ENCODE results near the gene GSTM4. TPM values are rescaled to one million over a fixed set of nuclear protein-coding genes. Genes with fewer than 3 reads are reported as not detected.
"Not testable (repeated sequence)": the region's sequence is repeated elsewhere in the genome, so short reads cannot be mapped to it uniquely, and the experiment has no call there.

Gene GSTM4
- total RNA-seq, 2 donors from 2014 or later: 17.0 to 18.0 TPM

GRCh38 chr1:109657395-109657794, 1.5 kb downstream of the GSTM4 start:
- DNase-seq (no peak), ATAC-seq (no peak)
- peak overlapping the region; percentile 52 for H3K4me3 Mint-ChIP-seq
- H3K4me1 Mint-ChIP-seq: peaks cover 24% of the 10 kb centered on the region
- H3K27ac Mint-ChIP-seq: peak overlapping the region; percentile 8
- no peaks in the 10 kb centered on the region for H3K9me3 ChIP-seq (ENCODE audit: control insufficient read depth, low read length, poor library complexity, severe bottlenecking)
- H3K27me3 Mint-ChIP-seq: no peaks in the 10 kb centered on the region
- no peaks in the 10 kb centered on the region for H3K36me3 Mint-ChIP-seq (ENCODE audit: low read depth)

GRCh38 chr1:109657970-109658369, 2.1 kb downstream of the GSTM4 start:
- peaks cover 24% of the 10 kb centered on the region for H3K4me1 Mint-ChIP-seq
- H3K27me3 Mint-ChIP-seq: no peaks in the 10 kb centered on the region
- DNase-seq (no peak), ATAC-seq (no peak)
- H3K36me3 Mint-ChIP-seq (ENCODE audit: low read depth): no peaks in the 10 kb centered on the region
- no peaks in the 10 kb centered on the region for H3K9me3 ChIP-seq (ENCODE audit: control insufficient read depth, low read length, poor library complexity, severe bottlenecking)
- H3K4me3 Mint-ChIP-seq: no peak overlapping the region
- peak overlapping the region; percentile 8 for H3K27ac Mint-ChIP-seq

GRCh38 chr1:109658533-109659042, 2.7 kb downstream of the GSTM4 start:
- no peak overlapping the region for H3K4me3 Mint-ChIP-seq
- no peaks in the 10 kb centered on the region for H3K27me3 Mint-ChIP-seq
- no peak for ATAC-seq
- DNase-seq: no peak
- no peaks in the 10 kb centered on the region for H3K9me3 ChIP-seq (ENCODE audit: control insufficient read depth, low read length, poor library complexity, severe bottlenecking)
- peaks cover 22% of the 10 kb centered on the region for H3K4me1 Mint-ChIP-seq
- H3K27ac Mint-ChIP-seq: no peak overlapping the region
- no peaks in the 10 kb centered on the region for H3K36me3 Mint-ChIP-seq (ENCODE audit: low read depth)

- ATAC-seq (no peak), DNase-seq (no peak)
- peaks cover 22% of the 10 kb centered on the region for H3K4me1 Mint-ChIP-seq
- no peaks in the 10 kb centered on the region for H3K9me3 ChIP-seq (ENCODE audit: control insufficient read depth, low read length, poor library complexity, severe bottlenecking)
- no peaks in the 10 kb centered on the region for H3K27me3 Mint-ChIP-seq
- H3K4me3 Mint-ChIP-seq: no peak overlapping the region
- H3K27ac Mint-ChIP-seq: no peak overlapping the region
- H3K36me3 Mint-ChIP-seq (ENCODE audit: low read depth): no peaks in the 10 kb centered on the region
Measured at GRCh38 chr1:109659145-109659544, 3.2 kb downstream of the GSTM4 start.

- no peak overlapping the region for H3K27ac Mint-ChIP-seq
- H3K4me1 Mint-ChIP-seq: peaks cover 16% of the 10 kb centered on the region
- no peak overlapping the region for H3K4me3 Mint-ChIP-seq
- no peaks in the 10 kb centered on the region for H3K9me3 ChIP-seq (ENCODE audit: control insufficient read depth, low read length, poor library complexity, severe bottlenecking)
- DNase-seq (no peak), ATAC-seq (no peak)
- H3K36me3 Mint-ChIP-seq (ENCODE audit: low read depth): no peaks in the 10 kb centered on the region
- H3K27me3 Mint-ChIP-seq: no peaks in the 10 kb centered on the region
Measured at GRCh38 chr1:109659997-109660690, 4.2 kb downstream of the GSTM4 start.

- not testable (repeated sequence) for H3K36me3 Mint-ChIP-seq (ENCODE audit: low read depth); DNase-seq; H3K27me3 Mint-ChIP-seq; H3K27ac Mint-ChIP-seq; H3K9me3 ChIP-seq (ENCODE audit: control insufficient read depth, low read length, poor library complexity, severe bottlenecking); ATAC-seq; H3K4me3 Mint-ChIP-seq
- H3K4me1 Mint-ChIP-seq: peaks cover 13% of the 10 kb centered on the region
Measured at GRCh38 chr1:109660691-109661026, 4.8 kb downstream of the GSTM4 start.

GRCh38 chr1:109661391-109661790, 5.5 kb downstream of the GSTM4 start:
- no peaks in the 10 kb centered on the region for H3K9me3 ChIP-seq (ENCODE audit: control insufficient read depth, low read length, poor library complexity, severe bottlenecking)
- no peak overlapping the region for H3K27ac Mint-ChIP-seq
- DNase-seq (no peak), ATAC-seq (no peak)
- H3K4me1 Mint-ChIP-seq: peaks cover 5% of the 10 kb centered on the region
- H3K27me3 Mint-ChIP-seq: no peaks in the 10 kb centered on the region
- H3K36me3 Mint-ChIP-seq (ENCODE audit: low read depth): no peaks in the 10 kb centered on the region
- H3K4me3 Mint-ChIP-seq: no peak overlapping the region

GRCh38 chr1:109664671-109665070, 8.8 kb downstream of the GSTM4 start:
- Mint-ChIP-seq H3K4me1 (peaks cover 14% of the 10 kb centered on the region), H3K36me3 (ENCODE audit: low read depth) (no peaks in the 10 kb centered on the region), H3K27ac (peak overlapping the region; percentile 27), H3K27me3 (no peaks in the 10 kb centered on the region), H3K4me3 (no peak overlapping the region)
- H3K9me3 ChIP-seq (ENCODE audit: control insufficient read depth, low read length, poor library complexity, severe bottlenecking): no peaks in the 10 kb centered on the region
- DNase-seq (no peak), ATAC-seq (no peak)

GRCh38 chr1:109667452-109668122, 11.7 kb downstream of the GSTM4 start, which contains the start of gene GSTM2:
Gene GSTM2, plus strand, starts transcription at chr1:109668057. Its CDS starts 59 bp downstream, at chr1:109668116.
- Mint-ChIP-seq H3K4me1 (peaks cover 13% of the 10 kb centered on the region), H3K27me3 (no peaks in the 10 kb centered on the region), H3K27ac (no peak within 1 kb of the TSS), H3K36me3 (ENCODE audit: low read depth) (no peaks in the 10 kb centered on the region), H3K4me3 (peak within 1 kb of the TSS; percentile 81)
- DNase-seq: peak; percentile 51 to 68 (median 57)
- H3K9me3 ChIP-seq (ENCODE audit: control insufficient read depth, low read length, poor library complexity, severe bottlenecking): no peaks in the 10 kb centered on the region
- ATAC-seq: peak; percentile 99

- no peaks in the 10 kb centered on the region for H3K9me3 ChIP-seq (ENCODE audit: control insufficient read depth, low read length, poor library complexity, severe bottlenecking)
- Mint-ChIP-seq H3K4me1 (peaks cover 13% of the 10 kb centered on the region), H3K27me3 (no peaks in the 10 kb centered on the region), H3K36me3 (ENCODE audit: low read depth) (no peaks in the 10 kb centered on the region), H3K27ac (no peak overlapping the region), H3K4me3 (peak overlapping the region; percentile 81)
- ATAC-seq: no peak
- DNase-seq: no peak
Measured at GRCh38 chr1:109668123-109668775, 12.3 kb downstream of the GSTM4 start.

GRCh38 chr1:109669246-109669948, 13.5 kb downstream of the GSTM4 start:
- ATAC-seq: no peak
- no peaks in the 10 kb centered on the region for H3K36me3 Mint-ChIP-seq (ENCODE audit: low read depth)
- peak overlapping the region; percentile 67 for H3K4me3 Mint-ChIP-seq
- H3K4me1 Mint-ChIP-seq: peaks cover 13% of the 10 kb centered on the region
- peak overlapping the region; percentile 45 for H3K27ac Mint-ChIP-seq
- H3K27me3 Mint-ChIP-seq: no peaks in the 10 kb centered on the region
- no peak for DNase-seq
- H3K9me3 ChIP-seq (ENCODE audit: control insufficient read depth, low read length, poor library complexity, severe bottlenecking): no peaks in the 10 kb centered on the region

- Mint-ChIP-seq H3K4me3 (peak overlapping the region; percentile 67), H3K27ac (peak overlapping the region; percentile 45), H3K4me1 (peaks cover 13% of the 10 kb centered on the region)
- not testable (repeated sequence) for H3K9me3 ChIP-seq (ENCODE audit: control insufficient read depth, low read length, poor library complexity, severe bottlenecking); H3K27me3 Mint-ChIP-seq; DNase-seq; ATAC-seq; H3K36me3 Mint-ChIP-seq (ENCODE audit: low read depth)
Measured at GRCh38 chr1:109669949-109670302, 14.0 kb downstream of the GSTM4 start.

- DNase-seq (no peak), ATAC-seq (no peak)
- Mint-ChIP-seq H3K4me3 (no peak overlapping the region), H3K36me3 (ENCODE audit: low read depth) (no peaks in the 10 kb centered on the region), H3K27me3 (no peaks in the 10 kb centered on the region), H3K4me1 (peaks cover 13% of the 10 kb centered on the region), H3K27ac (no peak overlapping the region)
- no peaks in the 10 kb centered on the region for H3K9me3 ChIP-seq (ENCODE audit: control insufficient read depth, low read length, poor library complexity, severe bottlenecking)
Measured at GRCh38 chr1:109671067-109671466, 15.2 kb downstream of the GSTM4 start.
